Inferior parietal cortex (tissue), 1 donor: ENCODE measurements around the gene RETREG3.
"Not testable (repeated sequence)": the region's sequence is repeated elsewhere in the genome, so short reads cannot be mapped to it uniquely, and the experiment has no call there.

Source experiments
- DNase-seq: peaks from one replicate; pipeline ENCODE4 v3.0.0-alpha.2; 2016; ENCODE audit errors: extremely low spot score

Gene RETREG3

GRCh38 chr17:42612013-42612412 lies 2.8 kb upstream of the RETREG3 start:
- no peak for DNase-seq

- not testable (repeated sequence) for DNase-seq
These were observed 934 bp upstream of the RETREG3 start for GRCh38 chr17:42609814-42610801.

DNA sequence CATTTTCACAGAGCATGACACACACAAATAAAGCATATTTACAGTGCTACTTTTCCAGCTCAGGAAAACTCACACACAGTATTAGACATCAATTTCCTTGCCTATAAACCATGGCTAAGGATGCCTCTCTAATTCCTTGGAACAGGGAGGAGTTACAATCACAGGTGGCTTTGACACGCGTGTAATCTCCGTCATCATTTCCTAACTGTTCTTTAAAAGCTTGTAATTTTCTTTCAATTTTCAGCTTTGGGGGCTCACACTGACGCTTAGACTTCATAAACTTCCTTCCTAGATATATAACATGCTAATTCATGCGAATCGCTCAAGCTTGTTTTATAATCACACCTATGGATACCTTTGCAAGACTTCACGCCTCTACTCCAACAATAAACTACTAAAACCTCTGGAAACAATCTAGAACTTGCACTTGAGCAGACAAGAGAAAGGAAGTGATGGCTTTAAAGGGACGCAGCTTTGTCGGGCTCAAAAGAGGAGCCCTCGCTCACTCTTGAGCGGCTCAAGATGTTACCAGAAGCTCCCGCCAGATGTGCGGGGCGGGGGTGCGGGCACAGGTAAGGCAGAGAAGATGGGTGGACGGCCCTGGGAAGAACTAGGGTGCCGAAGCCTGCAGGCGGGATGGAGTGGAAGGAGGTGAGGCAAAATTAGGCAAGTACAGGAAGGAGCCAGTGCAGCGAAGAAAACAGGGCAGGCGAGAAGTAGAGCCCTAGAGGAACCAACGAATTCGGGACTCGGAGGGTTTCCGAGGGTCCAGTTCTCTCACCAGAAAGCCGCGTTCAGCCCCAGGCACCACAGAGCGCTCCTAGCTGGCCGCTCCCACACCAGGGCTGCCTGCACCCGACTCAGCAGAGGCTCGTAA lies 631 bp downstream of the RETREG3 start:
- no peak for DNase-seq

GRCh38 chr17:42607769-42608168 lies 1.4 kb downstream of the RETREG3 start:
- no peak for DNase-seq

GRCh38 chr17:42603318-42603717 lies 5.9 kb downstream of the RETREG3 start:
- DNase-seq, result no peak

DNA sequence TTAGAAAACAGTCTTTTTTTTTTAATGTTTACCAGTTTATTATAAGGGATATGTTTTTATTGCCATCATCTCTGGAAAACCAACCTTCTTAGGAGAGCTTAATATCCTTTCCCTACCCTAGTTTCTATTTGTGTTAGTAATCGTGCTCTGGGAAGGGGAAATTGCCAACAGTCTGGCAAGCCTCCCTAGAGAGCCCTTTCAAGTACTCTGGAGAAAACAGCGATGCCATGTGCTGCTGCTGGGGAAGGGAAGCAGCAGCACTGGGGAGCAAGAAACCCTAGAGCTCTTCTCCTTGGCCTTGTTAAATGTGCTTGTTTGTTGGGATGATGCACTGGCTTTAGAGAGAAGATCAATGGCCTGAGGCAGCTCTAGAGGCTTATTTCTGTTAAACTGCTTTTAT lies 10.3 kb downstream of the RETREG3 start:
- DNase-seq, result no peak

DNA sequence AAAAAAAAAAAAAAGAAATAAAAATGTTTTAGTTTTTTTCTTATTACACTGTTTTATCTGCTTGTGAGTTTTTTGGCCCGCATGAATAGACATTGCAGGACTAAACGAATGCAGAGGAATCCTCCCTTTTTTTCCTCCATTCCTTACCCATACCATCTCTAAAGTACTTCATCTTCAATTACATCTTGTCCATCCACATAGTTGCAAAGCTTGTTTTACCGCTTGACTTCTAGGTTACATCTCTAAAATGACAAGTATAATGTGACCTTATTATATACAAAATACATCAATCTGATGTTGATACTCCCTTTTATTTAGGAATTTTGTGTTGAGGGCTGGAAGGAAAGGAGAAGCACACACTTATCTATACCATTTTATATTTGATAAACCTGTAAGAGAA lies 12.8 kb downstream of the RETREG3 start:
- no peak for DNase-seq

- DNase-seq, result no peak
These were observed 17.8 kb downstream of the RETREG3 start for GRCh38 chr17:42591411-42591810.

DNA sequence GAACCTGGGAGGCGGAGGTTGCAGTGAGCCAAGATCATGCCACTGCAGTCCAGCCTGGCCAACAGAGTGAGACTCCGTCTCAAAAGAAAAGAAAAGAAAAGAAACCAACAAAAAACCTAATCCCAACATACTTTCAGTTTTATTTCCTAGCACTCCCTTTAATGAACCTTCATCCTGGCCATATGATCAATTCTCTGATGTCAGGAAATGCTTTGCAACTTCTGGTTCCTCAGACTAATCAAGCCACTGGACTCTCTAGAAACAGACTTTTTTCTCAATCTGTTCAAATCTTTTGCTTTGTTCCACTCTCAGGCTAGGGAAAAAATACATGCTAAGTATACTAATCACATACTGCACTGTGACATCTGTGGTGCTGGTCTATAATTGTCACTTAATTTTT lies 18.3 kb downstream of the RETREG3 start:
- DNase-seq, result no peak

DNA sequence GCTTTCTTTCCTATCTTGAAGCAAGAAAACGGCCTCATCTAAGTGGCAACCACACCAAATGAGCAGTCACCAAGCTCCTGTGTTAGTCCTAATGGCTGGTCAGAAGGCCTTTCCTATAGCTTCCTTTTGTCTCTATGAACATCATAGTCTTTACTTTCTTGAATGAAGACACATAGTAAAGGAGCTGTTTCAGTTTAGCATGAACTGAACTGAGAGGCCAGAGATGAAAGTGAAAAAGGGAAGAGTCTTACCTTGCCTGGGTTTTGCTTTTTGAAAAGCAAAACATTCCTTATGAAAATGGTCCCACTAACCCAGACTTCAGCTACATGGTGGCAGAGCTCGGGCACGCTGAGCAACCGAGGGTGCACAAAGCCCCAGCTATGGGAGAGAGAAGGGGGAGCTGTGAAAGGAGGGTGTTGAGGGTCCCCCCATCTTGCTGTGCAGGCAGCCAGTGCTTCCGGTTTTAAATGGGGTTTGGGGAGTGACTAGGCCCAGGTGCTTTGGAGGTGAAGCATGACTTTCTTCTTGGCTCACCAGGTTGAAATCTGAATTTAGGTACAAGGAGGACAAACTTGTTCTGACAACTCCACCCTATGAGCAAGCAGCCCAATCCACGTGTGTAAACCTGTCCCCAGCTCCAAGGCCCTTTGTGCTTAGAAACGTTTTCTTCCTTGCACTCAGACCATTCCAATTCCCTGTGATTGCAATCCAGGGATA lies 22.5 kb downstream of the RETREG3 start:
- DNase-seq, result no peak

DNA sequence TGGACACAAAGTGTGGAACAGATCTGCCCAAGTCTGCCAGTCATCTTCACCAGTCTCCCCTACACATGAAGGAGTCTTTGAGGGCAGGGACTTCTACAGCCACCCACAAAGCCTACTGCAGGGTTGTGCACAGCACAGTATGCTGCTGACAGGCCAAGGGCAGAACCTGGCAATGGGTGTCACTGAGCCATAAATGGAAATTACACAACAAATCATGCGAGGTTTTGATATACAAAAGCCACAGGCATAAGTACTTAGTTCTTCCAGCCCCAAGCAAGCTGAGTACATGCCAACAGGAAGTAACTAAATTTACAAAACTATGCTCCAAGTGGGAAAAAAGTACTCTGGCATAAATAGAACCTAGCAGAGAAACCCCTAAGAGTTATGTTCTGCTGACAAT lies 23.8 kb downstream of the RETREG3 start:
- no peak for DNase-seq

DNA sequence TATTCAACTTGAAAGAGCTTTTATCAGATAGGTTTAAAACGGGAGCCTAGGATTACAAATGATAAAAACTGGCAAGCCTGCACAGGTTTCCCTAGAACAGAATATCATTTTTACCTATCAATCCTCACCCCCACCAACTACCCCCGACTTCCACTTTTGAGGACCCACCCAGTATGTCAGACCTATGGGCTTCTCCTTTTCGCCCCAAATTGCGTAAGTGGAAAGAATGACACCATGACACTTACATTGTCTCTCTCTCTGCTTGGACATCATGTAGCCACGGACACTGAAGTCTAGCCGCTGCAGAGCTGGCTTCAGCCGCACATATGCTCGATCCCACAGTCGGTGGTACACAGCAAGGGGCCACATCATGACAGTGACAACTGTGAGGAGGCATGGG lies 24.3 kb downstream of the RETREG3 start:
- no peak for DNase-seq

DNA sequence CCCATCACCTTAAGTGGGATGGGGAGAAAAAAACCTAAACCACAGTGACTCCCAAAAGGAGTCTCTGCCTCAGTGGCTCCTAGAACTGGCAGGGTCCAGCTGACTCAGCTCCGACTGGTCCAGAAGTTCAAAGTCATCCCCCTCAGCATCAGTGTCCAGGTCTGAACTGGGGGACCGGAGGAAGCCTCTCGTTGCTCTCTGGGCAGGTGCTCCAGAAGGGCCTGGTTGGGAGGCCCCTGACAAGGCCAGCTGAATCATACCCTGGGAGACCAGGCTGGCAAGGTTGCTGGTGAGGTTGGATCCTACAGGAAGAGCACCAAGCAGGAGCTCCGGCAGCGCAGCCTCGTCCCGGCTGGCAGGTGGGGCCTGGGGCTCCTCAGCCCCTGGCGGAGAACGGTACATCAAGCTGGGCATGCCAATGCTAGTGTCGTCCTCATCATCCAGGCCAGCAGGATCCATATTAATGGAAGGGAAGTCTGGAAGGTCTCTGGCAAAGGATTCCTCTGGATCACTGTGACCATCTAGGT lies 27.4 kb downstream of the RETREG3 start:
- no peak for DNase-seq

DNA sequence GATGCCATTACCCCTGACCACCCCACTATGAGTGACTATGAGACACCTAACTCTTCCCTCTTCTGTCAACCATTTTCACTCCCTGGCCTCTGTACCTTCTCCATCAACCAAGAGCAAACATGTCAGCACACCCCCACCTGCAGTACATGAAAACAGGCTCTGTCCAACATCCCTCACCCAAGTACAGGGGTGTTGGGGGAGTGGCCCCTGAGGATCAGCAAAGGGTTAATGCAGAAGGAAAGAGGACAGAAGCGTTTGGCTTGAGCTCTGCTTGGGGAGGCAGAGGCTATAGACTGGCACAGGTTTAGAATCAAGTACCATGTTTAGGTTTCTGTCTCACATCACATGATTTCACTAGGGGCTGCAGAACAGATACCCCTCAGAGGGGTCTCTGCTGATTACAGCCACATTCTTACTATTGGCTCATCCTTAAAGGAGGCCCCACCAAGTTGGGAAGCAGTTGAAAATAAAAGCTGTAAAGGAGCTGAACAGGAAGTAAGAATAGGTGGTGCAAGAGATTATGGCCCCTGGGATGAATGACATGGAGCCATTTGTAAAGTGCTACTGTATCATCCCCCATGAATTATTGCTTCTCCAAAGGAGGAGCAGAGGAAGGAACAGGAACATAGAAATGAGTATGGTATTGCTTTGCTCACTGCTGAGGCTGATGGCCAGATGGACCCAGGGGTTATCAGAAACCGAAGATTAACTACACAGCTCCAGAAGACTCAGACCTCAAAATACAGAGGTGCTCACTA lies 29.2 kb downstream of the RETREG3 start:
- no peak for DNase-seq

- peak; percentile 77 for DNase-seq
These were observed 30.8 kb downstream of the RETREG3 start for GRCh38 chr17:42578282-42578869.

DNA sequence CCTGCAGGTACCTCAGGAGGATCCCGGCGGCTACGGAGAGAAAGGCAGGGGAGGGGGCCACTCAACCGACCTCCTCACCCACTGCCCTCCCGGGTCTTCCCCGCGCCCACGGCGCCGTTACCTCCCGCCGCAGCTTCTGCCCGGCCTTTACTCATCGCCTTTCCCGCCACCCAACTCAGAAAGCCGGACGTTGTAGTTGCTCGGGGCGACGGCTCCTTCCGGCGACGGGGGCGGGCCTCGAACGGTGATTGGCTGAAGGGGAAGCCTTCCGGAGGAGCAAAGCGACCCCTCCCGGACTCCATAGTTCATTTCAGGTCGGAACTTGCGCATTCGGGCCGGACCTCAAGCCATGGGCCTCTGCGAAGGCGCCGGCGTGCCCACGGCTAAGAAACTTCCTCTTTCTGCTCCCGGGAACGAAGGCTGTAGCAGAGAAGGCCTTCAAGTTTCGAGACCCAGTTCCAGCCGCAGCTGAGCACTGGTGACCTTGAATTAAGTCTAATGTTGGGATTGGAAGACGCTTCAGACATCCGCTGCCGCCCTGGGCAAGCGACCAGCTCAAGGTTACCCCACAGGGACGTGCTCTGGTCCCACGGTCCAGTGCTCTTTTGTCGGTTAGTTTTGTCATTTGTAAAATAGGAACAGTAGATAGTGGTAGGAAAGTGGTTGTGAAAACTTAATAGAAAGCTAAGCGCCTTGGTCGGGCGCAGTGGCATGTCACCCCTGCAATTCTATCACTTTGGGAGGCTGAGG lies 31.5 kb downstream of the RETREG3 start, which contains the start of gene PSMC3IP:
TSS of gene PSMC3IP (minus strand) at position 198 of the 750 bp plus-strand sequence. CDS start at position 155, 43 bp downstream.
- DNase-seq, result peak; percentile 96

GRCh38 chr17:42577140-42577531 lies 32.0 kb downstream of the RETREG3 start:
- DNase-seq, result no peak

GRCh38 chr17:42574463-42574862 lies 34.7 kb downstream of the RETREG3 start:
- no peak for DNase-seq

DNA sequence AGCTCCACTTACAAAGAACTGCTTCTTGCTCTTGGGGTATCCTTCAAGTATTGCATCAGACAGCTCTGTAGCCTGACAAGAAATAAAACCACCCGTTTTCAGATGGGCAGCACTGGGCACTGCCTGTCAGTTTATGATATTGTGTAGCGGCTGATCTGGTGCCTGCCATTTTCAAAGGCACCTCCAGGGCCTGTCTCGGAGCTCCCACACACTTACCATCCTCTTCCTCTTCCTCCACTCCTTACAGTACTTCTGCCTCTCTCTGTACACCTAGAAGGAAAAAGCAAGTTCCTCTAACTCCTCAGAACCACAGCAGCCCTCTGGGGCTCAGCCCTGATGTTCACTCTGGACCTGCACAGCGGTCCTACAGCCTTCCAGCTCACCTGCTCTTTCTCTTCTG lies 36.1 kb downstream of the RETREG3 start:
- no peak for DNase-seq
